ENCODE results near the gene AKR1A1.
"Not testable (repeated sequence)": the region's sequence is repeated elsewhere in the genome, so short reads cannot be mapped to it uniquely, and the experiment has no call there.

Gene AKR1A1

GRCh38 chr1:45570631-45571030, 20.0 kb downstream of the AKR1A1 start:
- no peak for DNase-seq (ENCODE audit: low spot score)

GRCh38 chr1:45573231-45573804, 22.7 kb downstream of the AKR1A1 start:
- no peak for DNase-seq (ENCODE audit: low spot score)

GRCh38 chr1:45574105-45574626, 23.5 kb downstream of the AKR1A1 start:
- DNase-seq (ENCODE audit: low spot score) = no peak

GRCh38 chr1:45583264-45583665, 32.6 kb downstream of the AKR1A1 start:
- DNase-seq (ENCODE audit: low spot score) = peak; percentile 99

- peak; percentile 90 for DNase-seq (ENCODE audit: low spot score)
Measured at GRCh38 chr1:45583666-45584350, 33.2 kb downstream of the AKR1A1 start, which contains the start of gene NASP. NASP (plus strand) TSS chr1:45584041; CDS start chr1:45584147, 106 bp downstream.

GRCh38 chr1:45584351-45585109, 33.9 kb downstream of the AKR1A1 start:
- peak; percentile 93 for DNase-seq (ENCODE audit: low spot score)

GRCh38 chr1:45585110-45585426, 34.4 kb downstream of the AKR1A1 start:
- DNase-seq (ENCODE audit: low spot score) = no peak

GRCh38 chr1:45585496-45586075, 35.0 kb downstream of the AKR1A1 start:
- DNase-seq (ENCODE audit: low spot score) = no peak

GRCh38 chr1:45586769-45587168, 36.1 kb downstream of the AKR1A1 start:
- DNase-seq (ENCODE audit: low spot score) = no peak

- DNase-seq (ENCODE audit: low spot score) = no peak
Measured at GRCh38 chr1:45589861-45590260, 39.2 kb downstream of the AKR1A1 start.

- DNase-seq (ENCODE audit: low spot score) = no peak
Measured at GRCh38 chr1:45594412-45594811, 43.8 kb downstream of the AKR1A1 start.

GRCh38 chr1:45596765-45597164, 46.1 kb downstream of the AKR1A1 start:
- not testable (repeated sequence) for DNase-seq (ENCODE audit: low spot score)

GRCh38 chr1:45604239-45604638, 53.6 kb downstream of the AKR1A1 start:
- DNase-seq (ENCODE audit: low spot score) = no peak

- DNase-seq (ENCODE audit: low spot score) = no peak
Measured at GRCh38 chr1:45607404-45608074, 56.9 kb downstream of the AKR1A1 start.

GRCh38 chr1:45608175-45609156, 57.8 kb downstream of the AKR1A1 start:
- DNase-seq (ENCODE audit: low spot score) = no peak

GRCh38 chr1:45610589-45611226, 60.1 kb downstream of the AKR1A1 start:
- DNase-seq (ENCODE audit: low spot score) = no peak

- no peak for DNase-seq (ENCODE audit: low spot score)
Measured at GRCh38 chr1:45612941-45613579, 62.4 kb downstream of the AKR1A1 start.

GRCh38 chr1:45615885-45616284, 65.3 kb downstream of the AKR1A1 start:
- DNase-seq (ENCODE audit: low spot score) = no peak

GRCh38 chr1:45617618-45618017, 67.0 kb downstream of the AKR1A1 start:
- no peak for DNase-seq (ENCODE audit: low spot score)
